ENCODE results near the gene SLC9A6.

- no peak for TF ChIP-seq CTCF (conservative IDR thresholded peaks at IDR 0.05; ENCODE audit: low read depth in 2 of 2)
- TF ChIP-seq EZH2 (IDR thresholded peaks at IDR 0.05; ENCODE audit: low read depth, unreplicated experiment), result no peak
- TF ChIP-seq REST (IDR thresholded peaks at IDR 0.05; ENCODE audit: unreplicated experiment), result no peak
- no peak for TF ChIP-seq EZH2phosphoT487 (IDR thresholded peaks at IDR 0.05; ENCODE audit: unreplicated experiment)
- TF ChIP-seq ETS1 (IDR thresholded peaks at IDR 0.05), result no peak
These were observed 91.7 kb downstream of the SLC9A6 start for GRCh38 chrX:136076942-136077341.
